RWPE2 (cell line): ENCODE measurements around the gene PEX11G.
"Not testable (repeated sequence)": the region's sequence is repeated elsewhere in the genome, so short reads cannot be mapped to it uniquely, and the experiment has no call there.

Experiments used
- ATAC-seq: fragments of 200-7000 bp; cut with Tn5 transposase; 3 replicates; pipeline ENCODE4 v1.9.1; 2021; ENCODE audit warnings: low read depth
- DNase-seq: peaks from one replicate; pipeline ENCODE4 v3.0.0-alpha.2; 2020; ENCODE audit warnings: low spot score
- H3K27ac ChIP-seq: fragments of 450-650 bp; 2 replicates; pipeline ENCODE4 v1.5.1; 2017; ENCODE audit warnings: mild to moderate bottlenecking; ENCODE audit not compliant: poor library complexity, severe bottlenecking
- H3K27me3 ChIP-seq: fragments of 250-450 bp; sonication (Bioruptor Pico); 2 replicates; pipeline ENCODE4 v1.5.1; 2021; ENCODE audit warnings: mild to moderate bottlenecking, moderate library complexity; ENCODE audit not compliant: insufficient read depth, poor library complexity, severe bottlenecking
- H3K36me3 ChIP-seq: fragments of 250-450 bp; sonication (Bioruptor Pico); 2 replicates; pipeline ENCODE4 v1.5.1; 2020; ENCODE audit warnings: low read depth, mild to moderate bottlenecking, moderate library complexity
- H3K4me1 ChIP-seq: fragments of 250-450 bp; sonication (Bioruptor Pico); 2 replicates; pipeline ENCODE4 v1.5.1; 2021; ENCODE audit warnings: mild to moderate bottlenecking, moderate library complexity; ENCODE audit not compliant: insufficient read depth, poor library complexity, severe bottlenecking
- H3K4me3 ChIP-seq: fragments of 250-450 bp; sonication (Bioruptor Pico); 2 replicates; pipeline ENCODE4 v1.5.1; 2021; ENCODE audit warnings: mild to moderate bottlenecking, moderate library complexity; ENCODE audit not compliant: severe bottlenecking
- H3K9me3 ChIP-seq: fragments of 250-450 bp; sonication (Bioruptor Pico); 2 replicates; pipeline ENCODE4 v1.5.1; 2021; ENCODE audit warnings: mild to moderate bottlenecking, moderate library complexity; ENCODE audit not compliant: severe bottlenecking
- CTCF ChIP-seq: fragments of 450-650 bp; IDR thresholded peaks from one replicate; pipeline ENCODE4 v1.5.1; 2017; ENCODE audit warnings: mild to moderate bottlenecking, moderate library complexity; ENCODE audit not compliant: poor library complexity, severe bottlenecking

Gene PEX11G

DNA sequence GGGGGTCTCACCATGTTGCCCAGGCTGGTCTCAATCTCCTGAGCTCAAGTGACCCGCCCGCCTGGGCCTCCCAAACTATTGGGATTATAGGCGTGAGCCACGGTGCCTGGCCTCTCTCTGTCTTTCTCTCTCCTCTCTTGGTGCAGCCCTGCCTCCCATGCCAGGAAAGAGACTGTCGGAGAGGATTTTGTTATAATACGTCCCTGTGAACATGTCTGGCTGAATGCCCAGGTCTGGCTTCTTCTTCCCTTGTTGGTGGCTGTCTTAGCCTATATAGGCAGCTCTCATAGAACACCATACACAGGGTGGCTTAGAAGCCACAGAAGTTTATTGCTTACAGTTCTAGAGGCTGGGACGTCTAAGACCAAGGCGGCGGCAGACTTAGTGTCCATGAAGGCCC, 46.4 kb downstream of the PEX11G start:
- no peaks in the 10 kb centered on the region for H3K9me3 ChIP-seq
- H3K36me3 ChIP-seq: peaks cover 81% of the 10 kb centered on the region
- no peaks in the 10 kb centered on the region for H3K4me1 ChIP-seq
- no peak for TF ChIP-seq CTCF
- H3K27me3 ChIP-seq: no peaks in the 10 kb centered on the region
- no peak overlapping the region for H3K4me3 ChIP-seq
- ATAC-seq: no peak
- no peak overlapping the region for H3K27ac ChIP-seq
- DNase-seq: no peak

- no peak for ATAC-seq
- Histone ChIP-seq H3K4me1 (no peaks in the 10 kb centered on the region), H3K4me3 (no peak overlapping the region), H3K36me3 (peaks cover 79% of the 10 kb centered on the region), H3K9me3 (no peaks in the 10 kb centered on the region), H3K27ac (no peak overlapping the region), H3K27me3 (no peaks in the 10 kb centered on the region)
- TF ChIP-seq CTCF: no peak
- no peak for DNase-seq
Measured at GRCh38 chr19:7441468-7442146, 47.2 kb downstream of the PEX11G start.

DNA sequence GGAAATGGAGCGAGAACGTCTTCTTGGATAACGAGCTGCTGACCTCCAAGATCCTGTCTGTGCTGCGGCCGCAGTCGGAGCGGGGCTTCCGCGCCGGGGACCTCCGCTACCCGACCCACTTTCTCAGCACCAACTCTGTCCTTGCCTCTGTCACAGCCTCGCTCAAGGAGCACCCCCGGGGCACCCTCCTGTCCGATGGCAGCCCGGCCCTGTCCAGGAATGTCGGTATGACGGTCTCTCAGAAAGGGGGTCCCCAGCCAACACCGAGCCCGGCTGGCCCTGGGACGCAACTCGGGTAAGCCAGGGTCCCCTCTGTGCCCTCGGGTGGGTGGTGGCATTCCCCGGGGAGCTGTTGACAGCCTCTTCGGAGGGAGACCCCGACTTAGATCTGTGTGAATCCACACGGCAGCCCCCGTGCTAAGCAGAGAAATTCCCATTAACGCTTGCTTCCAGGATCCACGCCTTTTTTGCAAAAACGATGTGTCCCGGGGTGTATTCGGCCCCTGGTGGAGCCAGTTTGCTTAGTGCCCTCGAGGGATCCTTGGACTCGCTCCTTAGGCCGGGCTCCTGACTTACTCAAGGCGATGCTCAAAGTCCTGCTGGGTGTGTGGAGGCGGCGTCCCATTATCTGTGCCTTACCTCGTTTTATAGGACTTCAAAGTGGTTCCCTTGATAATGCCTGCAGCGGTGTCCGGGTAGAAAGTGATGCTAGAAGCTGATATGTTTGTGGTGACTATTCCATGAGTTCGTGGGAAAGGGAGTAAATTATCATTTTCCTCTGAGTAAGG, 48.5 kb downstream of the PEX11G start:
- DNase-seq (no peak), ATAC-seq (no peak)
- Histone ChIP-seq H3K27me3 (no peaks in the 10 kb centered on the region), H3K4me1 (no peaks in the 10 kb centered on the region), H3K27ac (no peak overlapping the region), H3K9me3 (no peaks in the 10 kb centered on the region), H3K36me3 (peaks cover 76% of the 10 kb centered on the region), H3K4me3 (no peak overlapping the region)
- TF ChIP-seq CTCF: no peak

DNA sequence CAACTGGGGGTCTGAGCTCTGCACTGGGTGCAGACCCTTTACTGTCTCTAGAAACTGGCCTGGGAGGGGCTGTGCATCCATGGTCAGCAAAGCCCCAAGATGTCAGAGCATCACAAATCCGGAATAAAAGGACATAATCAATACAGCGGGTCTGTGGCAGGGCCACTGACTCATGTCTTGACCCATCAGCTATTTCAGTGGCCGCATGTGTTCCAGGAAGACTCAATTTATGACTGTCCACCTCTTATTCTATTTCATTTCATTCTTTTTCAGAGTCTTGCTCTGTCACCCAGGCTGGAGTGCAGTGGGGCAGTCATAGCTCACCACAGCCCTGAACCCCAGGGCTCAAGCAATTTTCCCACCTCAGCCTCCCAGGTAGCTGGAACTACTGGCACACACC, 53.2 kb downstream of the PEX11G start:
- no peak for TF ChIP-seq CTCF
- Histone ChIP-seq H3K4me3 (no peak overlapping the region), H3K9me3 (no peaks in the 10 kb centered on the region), H3K4me1 (no peaks in the 10 kb centered on the region), H3K27ac (no peak overlapping the region), H3K36me3 (peaks cover 53% of the 10 kb centered on the region), H3K27me3 (no peaks in the 10 kb centered on the region)
- DNase-seq: no peak
- ATAC-seq: no peak

- Histone ChIP-seq H3K9me3 (no peaks in the 10 kb centered on the region), H3K27ac (no peak overlapping the region), H3K27me3 (no peaks in the 10 kb centered on the region), H3K4me3 (no peak overlapping the region), H3K36me3 (peaks cover 45% of the 10 kb centered on the region), H3K4me1 (no peaks in the 10 kb centered on the region)
- no peak for TF ChIP-seq CTCF
- DNase-seq: no peak
- ATAC-seq: no peak
Measured at GRCh38 chr19:7434391-7434790, 54.4 kb downstream of the PEX11G start.

DNA sequence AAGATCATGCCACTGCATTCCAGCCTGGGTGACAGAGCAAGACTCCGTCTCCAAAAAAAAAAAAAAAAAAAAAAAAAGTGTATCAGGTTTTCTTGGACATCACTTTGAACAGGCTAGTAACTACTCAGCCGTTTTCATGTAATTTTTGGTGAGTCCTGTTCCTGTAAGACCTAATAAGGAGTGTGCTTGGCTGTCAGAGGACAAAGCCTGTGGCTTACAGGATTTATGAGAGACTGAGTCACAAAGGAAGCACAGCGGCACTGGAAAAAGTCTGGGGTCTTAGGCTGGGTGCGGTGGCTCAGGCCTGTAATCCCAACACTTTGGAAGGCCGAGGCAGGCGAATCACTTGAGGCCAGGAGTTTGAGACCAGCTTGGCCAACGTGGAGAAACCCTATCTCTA, 55.4 kb downstream of the PEX11G start:
- 0 out of 3 replicates have a peak, but pooled peaks have one; percentile 23 for ATAC-seq
- not testable (repeated sequence) for DNase-seq, H3K4me3 ChIP-seq, H3K27me3 ChIP-seq, H3K9me3 ChIP-seq, H3K4me1 ChIP-seq
- H3K36me3 ChIP-seq: peaks cover 36% of the 10 kb centered on the region
- H3K27ac ChIP-seq: peak overlapping the region; percentile 5
